ENCODE results near the gene PPIC. TPM values are rescaled to one million over a fixed set of nuclear protein-coding genes. Genes with fewer than 3 reads are reported as not detected.

Gene PPIC
- total RNA-seq, 1 donor from 2014 or later = 25.1 TPM

Other genes with a start within 250 kb of the PPIC start
- 38.2 TPM for gene SNX24, start 191.1 kb downstream of the PPIC start, total RNA-seq
- gene PRDM6, start 52.5 kb upstream of the PPIC start, total RNA-seq = 2.1 TPM

All from sciatic nerve (tissue), 1 donor.